Measurements from ENCODE around the gene RPS15A.

DNA sequence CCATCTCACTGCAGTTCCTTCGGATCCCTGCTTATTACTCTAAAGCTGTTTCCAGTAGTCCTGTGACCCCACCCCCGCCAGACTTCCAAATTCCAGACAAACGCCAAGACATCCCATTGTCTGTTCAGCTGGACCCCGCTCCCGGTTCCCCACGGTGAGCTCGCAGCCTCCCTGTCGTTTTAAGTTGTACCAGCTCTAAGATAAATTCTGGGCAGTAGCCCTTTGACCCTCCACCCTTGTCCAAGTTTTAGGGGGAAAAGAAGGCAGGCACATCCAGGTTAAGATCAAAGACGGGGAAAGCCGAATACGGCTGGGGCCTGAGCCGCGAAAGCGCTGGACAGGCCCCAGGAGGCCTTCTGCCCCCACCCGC, 10.6 kb upstream of the RPS15A start:
- TF ChIP-seq CTCF (IDR thresholded peaks at IDR 0.05) (no peak), BCL3 (IDR thresholded peaks at IDR 0.05) (no peak)
